ENCODE measurements around the gene PHPT1.
"Not testable (repeated sequence)": the region's sequence is repeated elsewhere in the genome, so short reads cannot be mapped to it uniquely, and the experiment has no call there.

The PHPT1 gene

GRCh38 chr9:136823136-136824046, 25.8 kb upstream of the PHPT1 start:
- no peak for DNase-seq (ENCODE audit: low read depth)

GRCh38 chr9:136824496-136825225, 24.5 kb upstream of the PHPT1 start:
- DNase-seq (ENCODE audit: low read depth) = no peak

DNA sequence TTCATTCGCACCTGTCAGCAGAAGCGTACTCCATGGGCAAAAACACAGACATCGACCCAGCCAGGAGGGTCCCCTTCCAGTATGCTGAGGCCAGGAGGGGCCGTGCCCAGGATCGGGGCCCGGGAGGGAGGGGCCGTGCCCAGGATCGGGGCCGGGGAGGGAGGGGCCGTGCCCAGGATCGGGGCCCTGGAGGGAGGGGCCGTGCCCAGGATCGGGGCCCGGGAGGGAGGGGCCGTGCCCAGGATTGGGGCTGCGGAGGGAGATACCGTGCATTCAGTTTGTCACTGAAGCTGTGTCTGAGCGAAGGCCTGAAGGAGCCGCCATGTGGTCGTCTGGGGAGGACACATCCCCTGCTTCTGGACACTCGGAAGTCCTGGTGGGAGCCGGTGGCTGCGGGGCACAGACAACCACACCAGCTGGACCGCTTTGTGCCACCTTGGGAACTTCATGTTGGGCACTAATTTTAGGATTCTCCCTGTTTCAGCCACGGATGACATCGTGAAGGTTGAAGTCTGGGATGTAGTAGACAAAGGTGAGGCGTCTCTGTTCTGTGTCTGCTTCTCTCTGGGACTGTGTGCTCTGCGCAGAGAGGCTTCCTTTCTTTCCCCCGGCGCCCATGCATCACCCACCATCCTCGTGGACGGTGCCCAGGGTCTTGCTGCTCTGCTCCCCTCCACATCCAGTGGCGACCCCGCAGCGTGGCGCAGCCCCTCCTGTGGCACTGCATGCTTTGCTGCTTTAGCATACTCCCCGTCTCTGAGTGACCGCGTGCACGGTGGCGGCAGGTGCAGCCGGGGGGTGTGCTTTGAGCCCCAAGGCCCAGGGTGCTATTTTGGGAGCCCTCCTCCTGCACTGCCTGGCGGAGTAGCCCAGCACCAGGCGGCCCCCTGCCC, 23.7 kb upstream of the PHPT1 start:
- no peak for DNase-seq (ENCODE audit: low read depth)

- no peak for DNase-seq (ENCODE audit: low read depth)
Measured at GRCh38 chr9:136826188-136826541, 23.0 kb upstream of the PHPT1 start.

DNA sequence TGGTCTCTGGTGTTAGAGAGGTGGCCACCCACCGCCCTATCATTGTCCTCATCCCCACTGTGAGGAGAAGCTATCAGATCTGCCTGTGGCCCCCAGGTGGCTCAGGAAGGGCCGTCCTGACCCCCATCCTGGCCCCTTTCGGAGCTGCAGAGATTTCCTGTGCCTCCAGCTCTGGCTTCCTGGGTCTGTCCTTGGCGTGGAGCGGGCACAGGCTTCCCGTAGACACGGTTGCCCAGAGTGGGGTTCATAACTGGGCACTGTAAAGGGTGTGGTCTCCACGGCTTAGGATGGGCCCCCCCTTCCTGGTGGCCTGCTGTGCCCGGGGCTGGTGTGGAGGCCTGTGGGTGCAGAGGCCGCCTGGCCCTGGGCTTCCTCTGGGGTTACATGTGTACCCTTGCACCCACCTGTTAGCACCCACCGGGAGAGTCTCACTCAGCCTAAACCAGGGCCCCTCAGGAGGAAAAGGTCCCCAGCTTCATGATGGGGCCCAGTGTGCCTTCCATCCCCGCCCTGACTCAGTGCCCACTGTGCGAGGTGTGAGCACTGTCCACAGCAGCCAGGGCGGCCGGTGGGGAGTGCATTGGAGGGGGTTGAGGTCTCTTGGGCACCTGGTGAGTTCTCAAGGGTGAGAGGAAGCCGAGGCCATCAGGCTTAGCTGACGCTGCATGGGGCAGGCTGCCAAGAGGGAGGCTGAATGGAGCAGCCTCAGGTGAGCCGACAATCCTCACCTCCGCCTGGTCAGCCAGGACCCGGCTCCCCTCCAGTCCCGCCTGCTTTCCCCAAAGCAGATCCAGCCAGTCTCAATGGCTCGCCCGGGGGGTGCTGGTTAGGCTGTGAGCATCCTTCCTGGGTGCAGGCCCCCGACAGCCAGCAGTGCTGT, 22.3 kb upstream of the PHPT1 start:
- DNase-seq (ENCODE audit: low read depth) = no peak

GRCh38 chr9:136827794-136828473, 21.3 kb upstream of the PHPT1 start:
- DNase-seq (ENCODE audit: low read depth) = no peak

DNA sequence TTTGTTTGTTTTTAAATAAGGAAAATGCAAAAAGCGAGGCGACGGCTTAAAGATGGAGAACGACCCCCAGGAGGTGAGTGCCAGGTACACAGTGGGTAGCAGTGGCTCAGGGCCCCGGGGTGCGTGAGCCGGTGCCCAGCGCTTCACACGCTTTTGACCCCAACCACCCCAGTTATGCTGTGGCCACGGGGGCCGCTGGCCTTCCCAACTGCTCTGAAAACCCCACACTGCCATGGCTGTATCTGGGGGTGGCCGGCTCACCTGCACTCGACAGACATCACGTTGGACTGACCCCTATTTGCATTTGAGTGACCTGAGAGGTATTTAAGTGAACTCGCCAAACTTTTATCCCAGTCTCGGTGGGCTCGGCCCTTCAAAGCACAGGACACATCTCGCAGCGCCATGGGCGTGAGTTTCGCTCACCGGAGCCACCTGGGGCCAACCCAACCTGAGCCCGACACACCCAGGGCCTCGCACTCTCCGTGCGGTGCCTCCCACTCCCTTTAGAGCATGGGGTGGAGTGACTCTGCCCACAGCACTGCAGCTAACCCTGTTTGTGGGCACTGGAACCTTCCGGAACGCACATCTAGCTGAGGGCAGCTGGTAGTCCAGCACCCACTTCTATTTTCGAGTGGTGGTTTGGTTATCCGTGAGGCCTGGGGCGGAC, 20.6 kb upstream of the PHPT1 start:
- DNase-seq (ENCODE audit: low read depth) = no peak

DNA sequence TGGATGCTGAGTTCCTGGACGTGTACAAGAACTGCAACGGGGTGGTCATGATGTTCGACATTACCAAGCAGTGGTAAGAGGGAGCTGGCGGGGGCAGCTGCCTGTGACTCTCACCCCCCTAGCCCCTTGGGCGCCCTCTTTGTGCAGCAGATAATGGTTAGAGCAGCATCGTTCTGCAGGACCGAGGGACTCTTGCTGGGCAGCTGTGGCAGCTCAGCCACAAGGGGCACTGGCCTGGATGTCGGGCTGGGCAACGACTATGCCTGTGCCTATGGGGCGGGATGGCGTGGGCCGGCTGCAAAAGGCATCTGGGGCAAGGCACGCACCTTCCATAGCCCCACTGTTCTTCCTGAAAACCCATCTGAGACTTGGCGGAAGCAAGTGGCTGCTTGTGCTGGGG, 19.8 kb upstream of the PHPT1 start:
- no peak for DNase-seq (ENCODE audit: low read depth)

DNA sequence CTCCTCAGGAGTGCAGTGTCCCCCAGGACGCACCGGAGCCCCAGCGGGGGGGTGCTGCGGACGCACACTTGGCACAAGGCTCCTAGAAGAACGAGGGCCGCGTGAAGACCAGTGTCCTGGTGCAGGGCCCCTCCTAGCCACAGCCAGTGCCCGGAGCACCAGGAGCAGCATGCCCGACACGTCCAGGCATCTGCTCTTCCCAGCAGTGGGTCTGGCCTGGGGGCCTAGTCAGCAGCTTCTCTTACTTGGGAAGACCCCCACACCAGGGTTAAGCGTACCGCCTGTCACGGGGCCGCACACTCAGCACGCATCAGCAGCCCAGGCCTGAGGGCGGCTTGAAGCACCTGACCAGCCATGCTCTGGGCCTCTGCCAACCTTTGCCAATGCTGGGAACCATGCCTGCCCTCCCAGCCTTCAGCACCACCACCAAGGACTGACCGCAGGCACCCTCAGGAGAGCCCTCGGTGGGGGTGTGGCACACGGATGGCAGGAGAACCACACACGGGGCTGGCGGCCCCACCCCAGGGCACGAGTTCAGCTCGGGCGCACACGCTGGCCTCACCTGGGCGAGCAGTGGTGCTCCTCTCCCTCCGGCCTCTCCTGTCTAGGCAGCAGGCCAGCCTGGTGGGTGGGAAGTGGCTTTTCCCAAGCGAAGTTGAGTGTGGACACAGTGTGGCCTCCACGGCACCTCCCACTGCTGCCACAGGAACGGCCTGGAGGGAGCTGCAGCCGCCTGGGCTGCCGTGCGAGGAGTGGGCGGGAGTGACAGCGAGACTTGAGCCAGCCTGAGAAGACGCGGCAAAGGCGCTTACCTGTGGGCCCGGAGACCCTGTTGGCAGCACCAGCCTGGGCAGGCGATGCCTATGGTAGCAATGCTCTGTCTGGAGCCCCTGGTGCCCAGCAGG, 19.0 kb upstream of the PHPT1 start:
- no peak for DNase-seq (ENCODE audit: low read depth)

DNA sequence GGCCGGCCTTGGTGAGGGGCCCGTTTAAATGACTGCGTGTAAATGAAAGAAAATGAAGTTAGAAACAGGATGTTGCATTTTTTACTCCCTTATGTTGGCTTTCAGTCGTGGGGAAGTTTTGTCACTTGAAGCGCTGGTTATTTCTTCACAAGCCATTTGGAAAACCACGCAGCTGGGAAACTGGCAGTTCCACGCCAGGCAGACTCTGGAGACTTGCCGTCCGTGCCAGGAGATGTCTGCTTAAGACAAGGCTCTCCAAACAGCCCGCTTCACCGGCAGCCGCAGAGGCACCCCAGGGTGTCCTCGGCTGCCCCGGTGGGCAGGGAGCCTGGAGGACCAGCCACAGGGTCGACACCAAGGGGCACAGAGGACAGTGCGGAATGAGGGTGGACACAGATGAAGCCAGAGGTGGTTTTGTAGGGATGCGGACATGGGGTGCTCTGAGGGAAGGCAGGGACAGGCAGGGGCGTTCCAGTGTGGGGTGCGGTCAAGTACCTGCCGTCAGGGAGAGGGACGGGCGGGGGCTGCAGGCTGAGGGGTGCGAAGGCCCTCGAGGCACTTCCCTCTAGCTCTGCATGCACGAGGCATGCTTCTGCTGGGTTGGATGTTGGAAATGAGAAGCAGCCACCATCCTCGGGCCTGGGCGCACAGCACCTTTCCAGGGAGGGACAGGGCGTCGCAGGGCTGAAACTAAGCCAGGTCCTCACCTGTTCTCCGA, 18.0 kb upstream of the PHPT1 start:
- no peak for DNase-seq (ENCODE audit: low read depth)

GRCh38 chr9:136831720-136832104, 17.5 kb upstream of the PHPT1 start:
- DNase-seq (ENCODE audit: low read depth) = no peak

DNA sequence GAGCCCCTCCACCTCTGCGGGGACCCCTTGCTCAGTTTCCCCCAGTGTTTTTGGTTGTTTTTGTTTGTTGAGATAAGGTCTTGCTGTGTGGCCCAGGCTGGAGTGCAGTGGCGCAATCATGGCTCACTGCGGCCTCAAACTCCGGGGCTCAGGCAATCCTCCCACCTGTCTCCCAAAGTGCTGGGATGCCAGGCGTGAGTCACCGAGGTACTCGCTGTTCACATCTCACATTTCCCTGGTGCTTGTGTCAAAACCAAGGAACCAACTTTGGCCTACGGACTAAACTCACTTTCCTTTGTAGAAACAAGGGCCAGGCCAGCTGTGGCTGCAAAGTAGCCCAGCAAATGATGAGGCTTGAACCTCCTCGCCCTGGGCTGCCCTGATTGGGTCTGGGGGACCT, 16.6 kb upstream of the PHPT1 start:
- no peak for DNase-seq (ENCODE audit: low read depth)

DNA sequence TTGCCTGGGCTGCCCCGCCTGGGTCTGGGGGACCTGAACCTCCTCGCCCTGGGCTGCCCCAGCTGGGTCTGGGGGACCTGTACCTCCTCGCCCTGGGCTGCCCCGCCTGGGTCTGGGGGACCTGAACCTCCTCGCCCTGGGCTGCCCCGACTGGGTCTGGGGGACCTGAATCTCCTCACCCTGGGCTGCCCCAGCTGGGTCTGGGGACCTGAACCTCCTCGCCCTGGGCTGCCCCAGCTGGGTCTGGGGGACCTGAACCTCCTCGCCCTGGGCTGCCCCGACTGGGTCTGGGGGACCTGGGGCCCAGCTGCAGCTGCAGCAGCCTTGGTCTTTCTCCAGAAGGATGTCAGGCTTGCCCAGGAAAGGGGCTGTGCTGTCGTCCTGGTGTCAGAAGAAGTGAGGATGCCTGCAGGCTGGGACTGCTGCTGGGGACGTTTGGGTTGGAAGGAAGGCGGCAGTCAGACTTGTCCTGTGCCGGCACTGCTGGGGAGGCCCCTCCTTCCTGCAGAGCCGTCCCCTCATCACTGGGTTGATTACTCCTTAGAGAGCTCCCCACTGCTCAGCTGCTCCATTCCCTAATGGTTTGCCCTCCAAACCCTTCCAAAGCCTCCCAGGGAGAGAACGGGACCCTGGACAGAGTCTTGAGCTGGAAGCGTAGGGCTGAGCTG, 15.7 kb upstream of the PHPT1 start:
- not testable (repeated sequence) for DNase-seq (ENCODE audit: low read depth)

- DNase-seq (ENCODE audit: low read depth) = no peak
Measured at GRCh38 chr9:136835162-136835931, 13.9 kb upstream of the PHPT1 start.

- DNase-seq (ENCODE audit: low read depth) = no peak
Measured at GRCh38 chr9:136835932-136836904, 13.0 kb upstream of the PHPT1 start.
